Heart left ventricle (tissue), 13 donors: ENCODE data around the gene NAGPA.

Experiments used
- POLR2A ChIP-seq, 2 donors: fragments of 450-650 bp; IDR thresholded peaks; one replicate each; pipeline ENCODE4 v1.6.1; 2017; ENCODE audit warnings: antibody characterized with exemption in 2 of 2, mild to moderate bottlenecking in 2 of 2, moderate library complexity in 2 of 2
- TF ChIP-seq, protein P1 (sequence below), 12 donors: fragments of 200-600 bp; sonication (generic) in 4 of 12; IDR thresholded peaks; one replicate each; pipeline versions ENCODE4 v1.5.0 to v1.8.0; 2018 to 2022; ENCODE audit warnings: antibody characterized with exemption in 12 of 12, mild to moderate bottlenecking in 5 of 12
- donor health status: ischemic (EF 13 %, LVEDD 7.1; RV severe dilation, severe dysfunction).
- donor health status: DM: no; HTN: yes; CAD: no.
- donor health status: DM: no; HTN: no; CAD: no.
- donor health status: ischemic (EF 25% LVEDD 6.9; RV normal size, moderate dysfunction).
- donor health status: ischemic (EF 25% LVEDD 5.7; RV mildly dilated, moderate dysfunction).
- donor health status: ischemic (EF 35%, LVEDD 5.7; RV mildly dilated, moderate dysfunction).
- donor health status: nonischemic (EF 11% LVEDD 7.7; RV severe dilation, severe dysfunction).
- donor health status: DM: yes; HTN: yes; CAD: no.
- donor health status: PGD.
- donor health status: ischemic (EF 29% LVEDD 5.4; RV normal size, mild dysfunction).
- donor health status: nonischemic (EF 23%, LVEDD 6.1; RV moderate dilation, normal function).

GRCh38 chr16:4976611-4977145, 57.1 kb downstream of the NAGPA start:
- TF ChIP-seq, protein P1, sequence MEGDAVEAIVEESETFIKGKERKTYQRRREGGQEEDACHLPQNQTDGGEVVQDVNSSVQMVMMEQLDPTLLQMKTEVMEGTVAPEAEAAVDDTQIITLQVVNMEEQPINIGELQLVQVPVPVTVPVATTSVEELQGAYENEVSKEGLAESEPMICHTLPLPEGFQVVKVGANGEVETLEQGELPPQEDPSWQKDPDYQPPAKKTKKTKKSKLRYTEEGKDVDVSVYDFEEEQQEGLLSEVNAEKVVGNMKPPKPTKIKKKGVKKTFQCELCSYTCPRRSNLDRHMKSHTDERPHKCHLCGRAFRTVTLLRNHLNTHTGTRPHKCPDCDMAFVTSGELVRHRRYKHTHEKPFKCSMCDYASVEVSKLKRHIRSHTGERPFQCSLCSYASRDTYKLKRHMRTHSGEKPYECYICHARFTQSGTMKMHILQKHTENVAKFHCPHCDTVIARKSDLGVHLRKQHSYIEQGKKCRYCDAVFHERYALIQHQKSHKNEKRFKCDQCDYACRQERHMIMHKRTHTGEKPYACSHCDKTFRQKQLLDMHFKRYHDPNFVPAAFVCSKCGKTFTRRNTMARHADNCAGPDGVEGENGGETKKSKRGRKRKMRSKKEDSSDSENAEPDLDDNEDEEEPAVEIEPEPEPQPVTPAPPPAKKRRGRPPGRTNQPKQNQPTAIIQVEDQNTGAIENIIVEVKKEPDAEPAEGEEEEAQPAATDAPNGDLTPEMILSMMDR (IDR thresholded peaks at IDR 0.05), result no peak
- no peak for TF ChIP-seq POLR2A (IDR thresholded peaks at IDR 0.05)
